HG02852 (cell line): ENCODE measurements around the gene SAMD5.

Experiments used
- ATAC-seq: cut with Tn5 transposase; IDR thresholded peaks from one replicate; pipeline ENCODE4 v1.9.1; 2021; ENCODE audit warnings: mild to moderate bottlenecking, moderate library complexity; ENCODE audit not compliant: unreplicated experiment

Gene SAMD5

DNA sequence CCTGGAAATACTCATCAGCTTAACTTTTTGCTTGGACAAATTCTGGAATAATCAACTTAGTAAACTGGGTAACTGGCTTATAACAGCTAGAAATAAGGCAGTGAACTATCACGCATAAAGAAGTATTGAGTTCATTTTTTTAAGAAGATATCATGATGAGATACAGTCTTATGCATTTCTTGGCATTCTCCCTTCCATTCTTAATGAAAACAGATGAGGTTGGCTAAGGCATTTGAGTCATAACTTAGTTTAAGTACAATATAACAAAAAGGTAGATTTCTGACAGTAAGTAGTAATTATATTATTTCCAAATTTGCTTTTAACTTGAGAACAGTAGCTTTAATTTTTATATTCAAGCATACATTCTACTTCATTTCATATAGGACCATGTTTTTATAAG is 56.1 kb downstream of the SAMD5 start:
- no peak for ATAC-seq

DNA sequence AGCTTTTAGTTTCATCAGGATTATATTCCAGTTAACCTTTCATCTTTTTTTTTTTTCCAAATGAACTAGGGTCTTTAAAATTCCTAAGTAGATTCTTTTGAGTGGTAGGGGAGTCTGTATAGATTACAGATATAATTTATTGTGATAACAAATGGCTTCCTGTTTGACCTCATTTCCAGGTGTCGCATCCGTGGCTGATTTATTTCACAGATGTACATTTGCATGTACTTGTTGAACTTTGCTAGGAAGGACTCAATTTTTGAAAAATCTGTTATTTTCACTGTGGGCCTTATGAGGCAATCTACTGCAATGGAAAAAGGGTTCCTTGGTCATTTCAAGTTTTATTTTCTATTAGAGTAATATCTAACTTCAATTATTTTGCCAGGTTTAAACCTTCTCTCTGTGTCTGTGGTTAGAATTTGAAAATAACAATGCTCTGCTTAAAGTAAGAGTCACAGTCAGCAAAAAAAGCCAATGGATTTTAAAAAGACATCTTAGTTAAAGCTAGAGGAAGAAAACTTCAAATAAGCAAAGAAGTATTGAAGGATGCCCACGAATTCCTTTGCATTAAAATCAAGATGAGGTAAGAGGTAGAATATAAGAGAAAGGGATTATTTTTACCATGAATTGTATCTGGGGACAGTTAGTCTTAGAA is 57.9 kb downstream of the SAMD5 start:
- ATAC-seq = no peak

DNA sequence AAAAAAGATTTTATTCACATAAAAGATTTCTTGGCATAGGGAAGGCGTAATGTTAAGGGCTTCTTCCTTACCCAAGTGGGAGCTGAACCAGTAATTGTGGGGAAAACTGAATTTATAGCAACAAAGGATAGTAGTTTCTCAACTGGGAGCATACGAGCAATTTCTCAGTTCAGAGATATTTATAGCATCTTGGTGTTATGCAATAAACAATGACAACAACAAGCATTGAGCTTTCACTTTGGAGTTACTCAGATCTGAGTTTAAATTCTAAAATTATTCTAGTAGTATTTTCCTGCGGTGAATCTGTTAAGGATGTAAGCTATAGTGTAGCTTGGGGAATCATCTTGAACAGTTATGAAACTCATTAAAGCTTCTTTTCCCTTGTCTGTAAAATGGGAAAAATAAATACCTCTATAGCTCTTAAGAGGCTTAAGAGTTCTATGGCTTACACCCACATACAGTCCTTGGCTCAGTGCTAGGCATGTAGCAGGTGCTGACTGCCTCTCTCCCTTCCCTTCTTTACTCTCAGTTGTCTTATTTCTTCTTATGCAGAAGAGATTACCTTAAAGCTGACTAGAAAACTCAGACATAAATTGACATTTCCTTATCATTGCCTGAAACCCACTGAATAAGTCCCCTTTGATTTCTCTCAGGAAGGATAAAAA is 58.8 kb downstream of the SAMD5 start:
- ATAC-seq = no peak

DNA sequence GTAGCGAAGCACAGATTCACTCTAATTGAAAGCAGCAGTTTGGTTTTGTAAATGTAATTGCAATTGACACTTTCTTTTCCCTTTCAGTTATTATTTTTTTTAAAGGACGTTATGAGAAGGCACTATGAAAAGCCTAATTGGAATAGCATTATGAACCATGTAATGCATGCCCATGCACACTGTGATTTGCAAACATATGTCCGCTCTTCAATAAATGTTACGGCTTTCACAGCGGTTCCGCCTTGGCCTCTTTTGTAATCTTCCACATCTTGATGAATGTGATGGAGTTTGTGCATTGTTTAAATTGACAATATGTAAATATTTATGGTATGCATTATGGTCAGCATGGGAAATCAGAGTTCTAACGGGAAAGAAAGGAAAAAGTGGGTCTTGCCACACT is 61.3 kb downstream of the SAMD5 start:
- no peak for ATAC-seq

DNA sequence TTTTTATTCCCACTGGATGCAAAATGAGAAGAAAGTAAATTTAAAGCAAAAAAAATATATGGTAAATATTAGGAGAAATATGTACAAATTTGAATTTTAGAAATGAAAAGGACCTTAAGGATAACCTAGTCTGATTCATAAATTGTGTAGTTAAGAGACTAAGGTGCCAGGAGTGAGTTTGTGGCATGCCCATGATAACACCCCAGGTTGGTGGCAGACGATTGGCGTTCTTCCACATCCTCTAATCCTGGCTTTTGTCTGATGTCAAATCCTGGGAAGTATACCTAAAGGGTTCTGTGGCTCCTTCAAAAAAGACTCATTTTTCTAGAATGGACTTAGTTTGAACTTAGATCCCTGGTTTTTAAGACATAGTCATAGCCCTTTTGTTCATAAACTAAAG is 62.2 kb downstream of the SAMD5 start:
- ATAC-seq = no peak

DNA sequence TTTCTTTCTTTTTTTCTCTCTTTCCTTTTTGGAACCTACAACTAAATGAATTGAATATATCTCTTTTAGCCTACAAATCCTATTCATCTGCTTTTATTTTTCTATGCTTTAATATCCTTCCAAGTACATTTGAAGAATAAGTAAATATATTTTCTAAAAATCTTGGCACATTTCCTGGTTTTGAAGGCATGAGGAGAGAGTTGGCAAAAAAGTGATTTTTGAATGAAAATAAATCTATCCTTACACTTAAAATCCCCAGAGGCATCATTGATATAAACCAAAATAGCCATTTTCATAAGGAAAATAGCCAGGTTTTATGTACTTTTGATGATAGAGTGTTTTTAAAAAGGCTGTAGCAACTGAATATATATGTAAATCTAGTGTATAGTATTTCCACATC is 69.0 kb downstream of the SAMD5 start:
- no peak for ATAC-seq

DNA sequence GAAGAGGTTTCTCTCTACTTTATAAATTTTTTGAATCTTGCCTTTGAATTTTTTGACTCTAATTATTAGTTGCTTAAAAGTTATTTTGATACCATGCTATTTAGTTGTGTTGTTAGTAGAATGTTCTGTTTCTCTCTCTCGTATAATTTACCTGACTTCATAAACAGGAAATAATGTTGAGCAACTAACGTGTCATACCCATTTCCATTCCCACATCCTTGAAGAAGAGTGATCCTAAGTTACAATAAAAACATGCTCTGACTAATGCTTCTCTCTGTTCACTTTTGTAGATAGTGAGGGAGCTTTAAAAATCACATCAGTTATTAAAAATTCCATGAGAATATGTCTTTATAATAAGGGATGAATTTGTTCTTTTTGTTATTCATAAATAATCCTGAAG is 69.7 kb downstream of the SAMD5 start:
- no peak for ATAC-seq

DNA sequence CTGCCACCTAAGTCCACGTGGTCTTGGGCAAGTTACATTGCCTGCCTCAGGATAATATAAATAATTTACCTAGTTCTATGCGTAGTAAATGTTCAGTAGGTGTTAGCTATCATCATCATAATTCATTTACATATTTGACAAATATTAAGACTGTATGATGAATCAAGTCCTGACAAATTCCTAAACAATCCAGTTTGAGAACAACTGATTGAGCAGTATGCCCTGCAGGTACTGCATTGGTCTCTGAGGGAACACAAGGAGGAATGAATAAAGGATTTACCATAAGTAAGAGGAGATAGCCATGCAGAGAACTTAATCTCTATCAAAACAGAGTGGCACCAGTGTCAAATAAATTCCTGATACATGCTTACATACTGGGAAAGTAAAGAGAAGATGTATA is 70.4 kb downstream of the SAMD5 start:
- no peak for ATAC-seq

DNA sequence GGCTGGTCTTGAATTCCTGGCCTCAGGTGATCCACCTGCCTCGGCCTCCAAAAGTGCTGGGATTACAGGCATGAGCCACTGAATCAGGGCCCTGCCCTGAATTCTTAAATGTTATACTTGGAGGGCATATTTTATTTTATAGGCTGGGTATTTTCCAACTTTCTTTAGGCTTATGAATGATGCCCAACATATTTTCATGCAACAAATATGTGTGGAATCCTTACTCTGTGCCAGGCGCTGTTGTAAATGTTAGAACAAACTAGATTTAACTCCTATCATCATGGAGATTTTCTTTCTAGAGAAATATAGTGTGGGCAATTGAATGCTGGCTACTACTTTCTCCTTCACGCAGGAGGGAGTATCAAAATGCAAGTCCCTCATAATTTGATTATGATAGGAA is 71.2 kb downstream of the SAMD5 start:
- no peak for ATAC-seq

DNA sequence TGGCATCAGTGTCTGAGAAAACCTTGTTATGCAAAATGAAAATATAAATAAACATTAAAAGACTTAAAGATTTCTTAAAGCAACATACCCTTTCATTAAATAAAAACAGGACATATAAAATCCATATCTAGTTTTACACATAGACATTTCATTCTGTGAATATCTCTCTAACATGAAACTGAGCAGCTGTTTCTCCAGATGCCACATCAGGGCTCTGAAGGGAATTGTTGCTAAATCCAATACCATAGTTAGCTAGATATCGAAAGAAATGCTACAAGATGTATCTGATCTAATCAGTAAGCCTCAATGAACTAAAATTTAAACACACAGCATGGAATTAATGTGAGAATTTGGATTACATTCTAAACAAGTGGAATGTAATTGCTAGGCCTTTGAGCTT is 74.5 kb downstream of the SAMD5 start:
- no peak for ATAC-seq

DNA sequence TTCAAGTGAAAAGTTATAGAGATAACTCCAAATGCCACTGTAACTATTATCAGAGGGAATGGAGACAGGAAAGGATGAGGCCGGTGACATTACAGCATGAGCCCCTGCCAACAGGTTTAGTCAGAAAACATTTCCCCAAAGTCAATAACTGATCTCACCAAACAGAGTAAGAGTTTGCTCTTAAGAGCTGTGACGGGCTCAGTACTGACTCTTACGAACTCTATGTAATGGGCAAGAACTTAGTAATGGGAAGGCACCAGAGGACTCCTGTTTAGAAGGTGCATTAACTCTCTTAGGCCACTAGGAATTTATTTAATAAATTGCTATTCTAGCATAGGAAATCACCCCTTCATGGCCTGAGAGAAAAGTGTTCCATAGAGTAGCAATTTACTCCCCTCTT is 76.8 kb downstream of the SAMD5 start:
- no peak for ATAC-seq

DNA sequence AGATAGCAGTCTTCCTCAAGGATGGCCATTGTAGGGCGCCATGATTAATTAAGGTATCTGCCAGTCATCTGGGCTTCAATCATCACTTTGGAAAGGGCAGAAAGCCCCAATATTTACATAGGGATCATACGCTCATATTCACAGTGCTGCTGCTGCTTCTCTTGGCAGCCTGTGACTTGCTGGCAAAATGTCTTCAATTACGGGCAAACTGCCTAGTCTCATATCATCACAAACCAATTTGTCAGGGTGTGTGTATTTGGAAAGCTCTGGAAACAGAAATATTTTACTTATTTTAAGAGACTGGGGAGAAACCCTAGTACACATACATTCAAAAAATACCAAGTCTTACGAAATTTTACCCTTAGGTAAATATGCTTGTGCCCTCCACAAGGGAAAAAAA is 77.6 kb downstream of the SAMD5 start:
- ATAC-seq = no peak

DNA sequence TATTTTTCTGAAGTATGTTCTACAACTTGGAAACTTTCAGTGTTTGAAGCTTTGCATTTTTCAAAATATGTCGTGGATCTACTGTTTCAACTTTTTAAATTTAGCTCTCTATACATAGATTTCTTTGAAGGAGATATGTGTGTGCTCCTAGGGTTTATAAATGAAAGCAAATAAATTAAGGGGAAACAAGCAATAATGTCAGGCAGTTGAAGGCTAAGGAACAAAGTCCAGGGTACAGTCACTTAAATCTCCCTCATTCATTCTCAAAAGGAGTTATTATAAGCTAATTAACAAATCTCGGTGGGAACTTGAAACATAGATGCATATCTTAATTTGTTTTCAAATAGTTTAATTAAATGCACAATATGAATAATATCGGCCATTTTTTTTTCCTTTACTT is 79.4 kb downstream of the SAMD5 start:
- ATAC-seq = no peak

DNA sequence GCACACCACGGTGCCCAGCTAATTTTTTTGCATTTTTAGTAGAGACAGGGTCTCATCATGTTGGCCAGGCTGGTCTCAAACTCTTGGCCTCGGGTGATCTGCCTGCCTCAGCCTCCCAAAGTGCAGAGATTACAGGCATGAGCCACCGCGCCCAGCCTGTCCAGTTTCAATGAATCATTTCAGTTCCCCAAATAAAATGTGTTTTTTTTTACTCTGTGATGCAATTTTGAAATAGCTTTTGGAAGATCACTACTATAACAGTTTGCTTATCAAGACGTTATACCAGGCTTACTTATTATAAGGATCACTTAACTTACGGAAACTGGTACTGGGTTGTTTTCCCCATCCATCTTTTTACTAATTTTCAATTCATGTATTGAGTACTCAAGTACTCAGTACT is 80.0 kb downstream of the SAMD5 start:
- no peak for ATAC-seq

DNA sequence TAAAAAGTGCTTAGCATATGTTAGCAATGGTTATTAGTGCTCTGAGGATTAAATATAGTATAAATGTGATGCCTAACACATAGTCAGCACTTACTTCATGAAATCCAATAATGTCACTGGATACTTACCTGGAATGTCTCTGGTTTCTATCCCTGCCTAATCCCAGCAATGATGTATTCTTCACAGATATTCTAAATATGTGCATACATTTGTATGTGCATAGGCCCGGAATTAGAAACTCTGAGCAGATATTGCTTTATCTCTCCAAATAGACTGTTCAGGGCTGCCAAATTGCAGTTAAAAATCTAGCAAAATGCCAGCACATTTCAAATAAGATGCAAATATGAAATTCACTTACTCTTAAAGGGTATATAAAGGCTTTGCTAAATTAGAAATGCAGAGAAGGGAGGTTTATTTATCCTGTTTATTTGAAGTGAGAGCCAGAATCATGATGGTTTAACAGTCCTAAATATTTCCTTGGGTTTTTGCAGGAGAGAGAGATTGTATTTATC is 81.3 kb downstream of the SAMD5 start:
- no peak for ATAC-seq

DNA sequence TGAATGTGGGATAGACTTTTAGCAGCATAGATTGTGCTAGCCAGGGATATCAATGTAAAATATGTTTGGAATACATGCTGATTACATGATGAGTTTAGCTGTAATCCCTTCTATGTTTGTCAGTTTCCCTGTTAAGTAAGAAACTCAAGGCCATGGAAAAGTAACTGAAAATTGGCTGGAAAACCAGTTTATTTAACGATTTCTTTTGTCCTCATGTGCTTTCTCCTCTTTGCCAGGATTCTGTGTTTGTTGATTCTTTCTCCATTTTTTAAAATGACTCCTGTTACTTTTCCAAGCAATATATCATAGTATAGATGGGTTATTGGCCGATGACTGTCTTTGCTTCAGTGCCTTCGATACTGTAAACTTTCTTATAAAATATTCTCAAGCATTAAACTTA is 87.5 kb downstream of the SAMD5 start:
- no peak for ATAC-seq

DNA sequence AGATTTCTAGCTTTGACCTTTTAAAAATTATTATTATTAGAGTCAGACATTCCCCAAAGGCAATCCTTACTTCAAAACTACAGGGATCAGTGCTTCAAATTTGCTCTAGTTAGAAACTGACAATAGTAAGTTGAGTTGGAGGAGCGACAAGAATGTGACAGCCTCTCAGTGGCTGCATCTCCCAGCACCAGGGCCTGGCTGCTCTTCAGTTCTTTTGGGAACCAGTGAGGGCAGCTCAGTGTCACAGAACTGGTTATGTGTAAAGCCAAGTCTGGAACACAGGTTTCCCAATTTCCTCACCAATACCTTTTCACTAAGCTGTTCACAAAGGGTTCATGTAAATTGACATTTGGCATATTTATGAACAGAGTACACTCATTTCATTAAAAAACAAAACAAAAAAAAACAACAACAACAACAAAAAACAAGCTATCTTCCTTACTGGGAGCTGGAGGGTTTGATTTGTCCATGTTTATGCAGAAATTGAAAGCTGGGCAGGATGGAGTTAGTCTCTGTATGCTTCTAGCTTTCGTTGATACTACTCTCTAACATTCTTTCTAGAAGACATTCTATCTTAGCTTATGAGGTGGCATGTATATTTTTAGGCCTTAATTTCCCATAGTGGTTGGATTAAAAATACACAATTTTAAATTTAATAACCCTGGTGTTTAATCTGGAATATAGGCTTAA is 95.0 kb downstream of the SAMD5 start:
- no peak for ATAC-seq

DNA sequence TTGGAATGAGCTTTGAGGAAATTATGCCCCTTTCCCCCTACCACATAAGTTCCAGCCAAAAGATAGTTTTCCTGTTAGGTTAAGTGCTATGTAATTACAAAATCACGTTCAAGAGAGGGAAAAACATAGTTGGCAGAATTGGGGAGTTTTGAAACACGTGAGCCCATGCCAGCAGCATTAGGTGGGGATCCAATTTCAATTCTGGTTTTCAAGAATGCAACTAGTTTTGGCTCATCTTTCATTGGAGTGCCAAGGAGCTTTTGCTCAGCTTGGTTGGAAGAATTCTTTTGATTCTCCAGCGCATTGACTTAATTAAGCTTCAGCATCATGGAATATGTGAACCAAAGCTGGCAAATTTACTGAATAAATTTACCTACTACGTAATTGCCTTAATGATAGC is 95.9 kb downstream of the SAMD5 start:
- ATAC-seq = no peak

DNA sequence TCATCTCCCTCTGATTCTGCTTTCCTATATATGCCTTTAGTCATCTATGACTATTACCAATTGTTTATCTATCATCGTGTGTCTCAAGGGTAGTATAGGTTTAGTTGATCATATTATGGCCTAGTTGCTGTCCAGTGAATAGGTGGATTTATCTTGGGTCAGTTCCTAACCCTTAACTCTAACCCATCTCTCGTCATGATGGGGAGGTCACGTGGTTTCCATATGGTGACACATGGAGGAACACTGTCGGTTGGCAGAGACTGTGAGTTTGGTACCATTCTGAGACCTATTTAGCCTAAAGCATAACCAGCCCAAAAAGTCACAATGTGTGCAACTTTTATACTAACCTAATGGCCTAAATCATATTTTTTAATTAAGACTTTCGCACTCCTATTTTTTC is 103.5 kb downstream of the SAMD5 start:
- ATAC-seq = no peak

DNA sequence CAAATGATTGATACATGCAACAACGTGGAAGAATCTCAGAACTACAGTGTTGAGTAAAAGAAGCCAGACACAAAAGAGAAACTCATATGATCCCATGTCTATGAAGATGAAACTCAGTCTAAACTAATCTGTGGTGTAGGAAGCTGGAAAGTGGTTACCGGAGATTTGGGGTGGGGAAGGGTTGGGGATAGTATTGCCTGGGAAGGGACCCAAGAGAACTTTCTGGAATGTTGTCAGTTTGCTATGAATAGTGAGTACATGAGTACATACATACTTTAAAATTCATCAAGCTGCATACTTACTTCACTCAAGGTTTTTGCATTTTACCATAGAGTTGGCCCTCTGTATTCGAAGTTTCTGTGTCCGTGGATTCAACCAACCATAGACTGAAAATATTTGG is 106.0 kb downstream of the SAMD5 start:
- ATAC-seq = no peak

DNA sequence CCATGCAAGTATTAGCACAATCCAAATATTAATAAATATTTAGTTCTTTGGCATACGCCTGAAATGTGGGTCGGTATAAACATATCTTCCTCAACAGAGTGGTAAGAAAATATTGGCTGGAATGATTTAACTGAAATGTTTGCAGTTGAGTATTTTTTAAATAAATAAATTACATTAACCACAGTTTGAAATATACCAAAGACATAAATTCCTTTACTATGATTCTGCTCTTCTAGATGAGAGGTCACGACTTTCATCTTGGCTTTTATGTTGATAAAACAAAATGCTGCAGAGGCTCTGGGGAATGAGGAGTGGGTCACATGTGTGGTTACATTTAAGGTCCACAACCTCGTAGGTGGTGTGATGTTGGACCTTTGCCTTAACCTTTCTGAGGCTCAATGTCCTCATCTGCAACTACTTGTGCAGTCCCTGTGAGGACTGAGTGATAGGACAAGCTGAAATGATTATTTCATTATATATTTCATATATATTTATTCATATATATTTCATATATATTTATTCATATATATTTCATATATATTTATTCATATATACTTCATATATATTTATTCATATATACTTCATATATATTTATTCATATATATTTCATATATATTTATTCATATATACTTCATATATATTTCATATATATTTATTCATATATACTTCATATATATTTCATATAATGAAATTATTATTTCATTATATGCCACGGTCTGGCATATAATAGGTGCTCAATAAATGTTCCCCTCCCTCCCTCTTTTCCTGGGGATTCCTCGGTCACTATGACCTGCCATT is 107.4 kb downstream of the SAMD5 start:
- no peak for ATAC-seq
